HG02642 (cell line): ENCODE measurements around the gene PIGB.
"Not testable (repeated sequence)": the region's sequence is repeated elsewhere in the genome, so short reads cannot be mapped to it uniquely, and the experiment has no call there.

Source experiments
- ATAC-seq: cut with Tn5 transposase; IDR thresholded peaks from one replicate; pipeline ENCODE4 v1.9.1; 2021; ENCODE audit warnings: mild to moderate bottlenecking; ENCODE audit not compliant: unreplicated experiment, poor library complexity

The PIGB gene

DNA sequence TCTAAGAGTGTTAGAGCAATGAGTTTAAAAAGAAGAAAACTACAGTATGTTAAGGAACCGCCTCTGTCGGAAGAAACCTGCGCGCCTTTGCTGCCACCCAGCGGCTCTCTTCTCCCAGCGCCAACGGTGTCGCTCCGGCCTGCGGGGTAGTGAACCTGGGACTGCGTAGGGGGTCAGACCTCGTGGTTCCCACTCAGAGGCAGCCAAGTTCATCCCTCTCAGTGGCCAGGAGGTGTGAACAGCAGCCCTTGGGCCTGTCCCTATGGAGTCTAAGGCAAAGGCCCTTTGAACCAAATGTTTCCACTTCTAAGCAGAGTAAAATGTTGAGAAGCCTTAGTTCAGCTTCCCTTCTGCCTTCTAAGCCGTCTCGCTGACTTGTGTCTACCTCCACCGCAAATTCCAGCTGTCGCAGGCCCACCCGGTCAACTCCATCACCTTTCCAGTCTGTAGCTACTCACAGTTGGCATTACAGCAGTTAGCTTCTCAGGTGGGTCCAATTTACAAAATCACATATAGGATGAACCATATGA, 28.4 kb upstream of the PIGB start:
- ATAC-seq: peak; percentile 77

DNA sequence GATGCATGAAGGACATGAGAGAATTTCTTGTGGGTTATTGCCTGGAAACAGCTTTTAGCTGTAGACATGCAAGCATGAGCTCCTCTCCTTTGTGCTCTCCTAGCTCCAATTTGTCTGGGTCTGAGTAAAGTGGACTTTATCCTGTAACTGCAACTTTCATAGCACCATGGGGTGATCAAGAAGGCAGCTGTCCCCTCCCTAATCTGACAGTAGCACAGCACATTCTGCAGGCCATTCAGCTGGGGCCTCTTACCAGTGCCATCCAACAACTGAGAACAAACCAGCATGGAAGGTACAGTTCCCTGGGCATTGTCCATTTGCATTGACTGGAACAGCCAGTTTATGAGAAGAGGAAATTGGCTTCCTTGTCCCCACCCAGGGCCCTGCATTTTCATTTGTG, 21.7 kb upstream of the PIGB start:
- ATAC-seq: no peak

DNA sequence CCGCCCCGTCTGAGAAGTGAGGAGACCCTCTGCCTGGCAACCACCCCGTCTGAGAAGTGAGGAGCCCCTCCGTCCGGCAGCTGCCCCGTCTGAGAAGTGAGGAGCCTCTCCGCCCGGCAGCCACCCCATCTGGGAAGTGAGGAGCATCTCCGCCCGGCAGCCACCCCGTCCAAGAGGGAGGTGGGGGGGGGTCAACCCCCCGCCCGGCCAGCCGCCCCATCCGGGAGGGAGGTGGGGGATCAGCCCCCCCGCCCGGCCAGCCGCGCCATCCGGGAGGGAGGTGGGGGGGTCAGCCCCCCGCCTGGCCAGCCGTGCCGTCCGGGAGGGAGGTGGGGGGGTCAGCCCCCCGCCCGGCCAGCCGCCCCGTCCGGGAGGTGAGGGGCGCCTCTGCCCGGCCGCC, 16.2 kb upstream of the PIGB start:
- ATAC-seq: not testable (repeated sequence)

DNA sequence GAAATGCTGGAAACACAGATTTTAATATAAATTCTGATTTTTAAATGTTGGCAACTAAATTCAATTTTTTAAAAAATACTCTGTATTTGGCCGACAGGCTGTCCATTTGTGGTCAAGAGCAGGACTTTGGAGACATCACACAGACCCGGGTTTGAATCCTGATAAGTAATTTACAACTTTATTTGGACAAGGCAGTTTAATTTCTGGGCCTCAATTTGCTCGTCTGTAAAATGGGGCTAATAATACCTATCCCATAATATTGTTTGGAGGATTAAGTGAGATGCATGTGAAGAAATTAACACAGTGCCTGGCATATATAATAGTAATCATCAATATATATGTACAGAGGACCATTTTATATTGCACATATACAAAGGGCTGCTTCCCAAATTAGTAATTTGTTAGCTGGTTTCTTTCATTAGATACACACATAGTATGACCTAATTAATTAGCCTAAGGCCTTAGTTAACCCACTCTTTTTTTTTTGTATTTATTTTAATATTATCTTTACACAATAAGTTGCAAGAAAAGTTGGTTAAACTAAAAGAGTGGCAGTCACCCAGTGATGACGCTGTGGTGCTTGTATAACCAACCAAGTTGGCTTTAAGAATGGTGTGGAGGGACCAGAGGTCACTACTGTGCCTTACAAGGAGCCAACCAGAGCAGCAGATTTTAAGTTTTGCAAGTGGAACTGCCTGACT, 665 bp downstream of the PIGB start:
- ATAC-seq: no peak

DNA sequence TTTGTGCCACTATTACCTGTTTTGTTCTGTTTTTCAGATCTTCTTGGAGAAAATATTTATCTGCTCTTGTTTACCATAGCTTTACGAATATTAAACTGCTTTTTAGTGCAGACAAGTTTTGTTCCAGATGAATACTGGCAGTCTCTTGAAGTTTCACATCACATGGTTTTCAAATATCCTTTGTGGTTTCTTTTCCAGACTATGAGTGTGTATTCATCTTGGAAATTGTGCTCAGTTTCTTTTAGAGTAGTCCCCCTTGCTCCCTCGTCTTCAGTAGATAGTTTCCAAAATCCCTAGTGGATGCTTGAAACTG, 1.2 kb downstream of the PIGB start:
- ATAC-seq: no peak

DNA sequence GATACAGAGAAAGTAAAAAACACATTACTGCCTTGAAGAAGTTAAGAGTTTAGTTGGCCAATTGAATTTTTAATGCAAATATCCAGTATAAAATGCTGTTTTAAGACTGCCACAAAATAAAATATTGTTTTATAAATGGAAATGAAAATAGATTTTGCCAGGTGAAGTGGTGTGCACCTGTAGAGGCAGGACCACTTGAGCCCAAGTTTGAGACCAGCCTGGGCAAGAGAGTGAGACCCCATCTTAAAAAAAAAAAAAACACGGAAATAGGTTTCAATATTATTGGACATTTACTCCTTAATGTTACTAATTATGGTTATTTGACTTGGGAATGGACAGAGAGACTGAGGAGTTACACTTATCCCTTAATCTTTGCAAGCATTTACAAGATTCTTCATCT, 1.9 kb downstream of the PIGB start:
- no peak for ATAC-seq

DNA sequence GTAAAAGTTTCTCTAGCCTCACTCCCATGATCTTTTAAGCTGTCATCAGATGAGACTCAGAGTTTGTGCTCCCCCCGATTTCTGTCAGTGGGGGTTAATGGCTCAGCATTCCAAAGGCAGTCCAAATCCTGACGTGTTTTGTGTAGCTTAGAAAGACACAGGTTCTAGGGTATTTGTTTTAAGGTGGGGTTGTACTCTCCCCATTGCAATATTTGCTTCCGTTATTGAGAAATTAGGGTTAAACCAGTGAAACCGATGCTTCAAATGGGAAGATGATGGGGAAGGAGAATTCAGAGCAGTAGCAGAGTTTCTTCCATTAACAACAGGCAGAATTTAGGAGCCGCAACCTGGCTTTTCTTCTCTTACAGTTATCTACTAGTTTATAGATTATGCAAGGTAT, 3.4 kb downstream of the PIGB start:
- no peak for ATAC-seq

DNA sequence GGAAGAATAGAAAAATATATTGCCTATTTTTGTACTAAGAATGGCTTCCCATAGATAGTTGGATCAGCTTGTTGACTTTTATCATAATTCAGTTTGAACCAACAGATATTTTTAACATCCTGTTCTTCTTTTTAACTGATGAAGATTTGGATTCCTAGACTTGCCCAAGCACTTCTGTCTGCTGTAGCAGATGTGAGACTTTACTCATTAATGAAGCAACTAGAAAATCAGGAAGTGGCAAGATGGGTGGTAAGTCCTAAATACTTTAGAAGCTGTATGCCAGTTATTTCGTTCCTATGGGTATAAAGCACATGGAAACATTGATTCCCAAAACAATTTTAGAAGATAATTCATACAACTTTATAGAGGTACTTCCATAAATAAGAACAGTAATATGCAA, 8.4 kb downstream of the PIGB start:
- no peak for ATAC-seq

DNA sequence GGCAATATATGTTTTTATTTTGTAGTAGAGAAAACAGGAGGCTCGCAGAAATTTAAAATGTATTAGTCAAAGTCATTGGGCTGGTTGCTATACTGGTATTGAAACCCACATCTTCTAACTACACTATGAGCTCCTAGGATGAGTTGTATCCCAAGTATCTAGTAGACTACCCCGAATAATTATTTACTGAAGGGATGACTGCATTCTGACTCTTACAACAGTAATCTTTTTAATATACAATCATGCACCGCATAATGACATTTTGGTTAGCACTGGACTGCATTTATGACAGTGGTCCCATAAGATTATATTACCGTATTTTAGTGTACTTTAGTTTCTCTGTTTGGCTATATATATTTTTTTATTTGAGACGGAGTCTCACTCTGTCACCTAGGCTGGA, 15.3 kb downstream of the PIGB start:
- ATAC-seq: no peak

DNA sequence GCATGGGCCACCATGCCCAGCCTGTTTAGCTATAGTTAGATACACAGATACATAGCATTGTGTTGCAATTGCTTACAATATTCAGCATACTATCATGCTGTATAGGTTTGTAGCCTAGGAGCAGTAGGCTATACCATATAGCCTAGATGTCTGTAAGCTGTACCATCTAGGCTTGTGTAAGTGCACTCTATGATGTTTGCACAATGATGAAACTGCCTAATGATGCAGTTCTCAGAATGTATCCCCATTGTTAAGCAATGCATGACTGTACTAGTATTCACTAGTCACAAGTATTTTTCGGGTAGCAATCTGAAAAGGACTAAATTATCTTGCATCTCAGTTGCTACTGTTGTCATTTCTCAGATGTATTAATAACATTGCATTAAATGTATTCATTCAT, 16.0 kb downstream of the PIGB start:
- ATAC-seq: no peak

DNA sequence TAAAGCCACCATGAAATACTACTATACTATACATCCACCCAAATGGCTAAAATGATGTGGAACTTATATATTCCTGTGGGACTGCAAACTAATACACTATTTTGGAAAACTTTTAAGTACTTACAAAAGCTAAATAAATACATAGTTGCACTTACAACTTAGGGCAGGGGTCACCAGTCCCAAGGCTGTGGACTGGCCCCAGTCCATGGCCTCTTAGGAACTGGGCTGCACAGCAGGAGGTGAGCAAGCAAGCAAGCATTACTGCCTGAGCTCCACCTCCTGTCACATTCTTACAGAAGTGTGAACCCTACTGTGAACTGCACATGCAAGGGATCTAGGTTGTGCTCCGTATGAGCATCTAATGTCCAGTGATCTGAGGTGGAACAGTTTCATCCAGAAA, 18.1 kb downstream of the PIGB start:
- ATAC-seq: no peak

DNA sequence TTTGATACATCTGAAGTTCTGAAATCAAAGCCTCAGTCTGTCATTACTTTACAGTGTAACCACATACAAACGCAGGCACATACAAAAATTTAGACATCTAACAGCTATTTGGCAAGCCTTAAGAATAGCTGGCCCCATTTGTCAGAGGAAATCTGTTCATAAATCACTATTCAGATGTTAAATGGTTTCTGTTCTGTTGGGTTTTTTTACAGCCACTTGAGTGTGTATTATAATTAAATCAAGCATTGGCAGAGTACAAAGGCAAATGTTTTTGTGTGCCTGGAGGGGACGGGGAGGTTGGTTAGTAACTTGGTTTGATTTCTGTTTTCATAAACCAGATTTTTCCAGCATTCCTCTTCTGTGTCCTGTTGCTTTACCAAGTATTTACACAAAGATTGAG, 24.1 kb downstream of the PIGB start:
- ATAC-seq: no peak

DNA sequence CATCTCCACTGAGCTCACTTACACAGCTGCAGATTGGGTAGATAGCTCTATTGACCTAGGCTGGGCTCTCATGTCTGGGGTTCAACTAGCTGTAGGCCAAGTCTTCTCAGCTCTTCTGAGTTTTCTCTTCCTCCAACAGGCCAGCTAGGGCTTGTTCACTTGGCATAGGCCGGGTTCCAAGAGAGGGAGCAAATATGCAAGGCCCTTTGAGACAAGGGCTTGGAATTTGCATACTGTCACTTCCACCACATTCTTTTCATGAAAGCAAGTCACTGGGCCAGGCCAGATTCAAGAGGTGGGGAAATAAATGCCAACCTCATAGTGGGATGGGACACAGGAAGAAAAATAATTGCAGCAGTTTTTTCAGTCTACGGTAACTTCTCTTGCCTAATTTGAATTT, 25.2 kb downstream of the PIGB start:
- ATAC-seq: no peak

DNA sequence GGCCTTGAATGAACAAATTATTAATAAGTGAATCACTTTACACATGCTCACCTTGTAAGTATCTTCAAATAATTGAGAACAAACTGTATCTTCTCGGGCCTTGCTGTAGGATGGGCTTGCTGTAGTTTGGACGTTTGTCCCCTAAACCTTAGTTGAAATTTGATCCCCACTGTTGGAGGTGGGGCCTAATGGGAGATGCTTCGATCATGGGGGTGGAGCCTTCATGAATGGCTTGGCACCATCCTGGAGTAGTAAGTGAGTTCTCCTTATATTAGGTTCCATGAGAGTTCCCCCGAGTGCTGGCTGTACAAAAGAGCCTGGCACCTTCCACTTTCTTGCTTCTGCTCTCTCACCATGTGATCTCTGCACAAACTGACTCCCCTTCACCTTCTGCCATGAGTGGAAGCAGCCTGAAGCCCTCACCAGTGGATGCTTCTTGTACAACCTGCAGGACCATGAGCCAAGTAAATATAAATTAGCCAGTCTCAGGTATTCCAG, 29.3 kb downstream of the PIGB start:
- ATAC-seq: no peak

DNA sequence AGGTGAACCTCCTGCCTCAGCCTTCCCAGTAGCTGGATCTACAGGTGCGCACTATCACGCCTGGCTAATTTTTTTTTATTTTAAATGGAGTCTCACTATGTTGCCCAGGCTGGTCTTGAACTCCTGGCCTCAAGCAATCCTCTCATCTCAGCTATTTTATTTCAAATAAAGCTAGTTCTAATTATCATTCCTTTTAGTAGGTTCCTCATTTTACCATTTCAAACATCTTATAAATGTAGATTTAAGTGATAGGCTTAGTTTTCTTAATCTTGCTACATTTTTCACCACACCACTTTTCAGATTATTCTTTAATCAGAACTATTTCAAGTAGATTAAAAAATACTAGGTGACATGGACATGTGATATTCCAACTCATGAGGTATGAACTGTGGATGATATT, 30.3 kb downstream of the PIGB start:
- no peak for ATAC-seq

DNA sequence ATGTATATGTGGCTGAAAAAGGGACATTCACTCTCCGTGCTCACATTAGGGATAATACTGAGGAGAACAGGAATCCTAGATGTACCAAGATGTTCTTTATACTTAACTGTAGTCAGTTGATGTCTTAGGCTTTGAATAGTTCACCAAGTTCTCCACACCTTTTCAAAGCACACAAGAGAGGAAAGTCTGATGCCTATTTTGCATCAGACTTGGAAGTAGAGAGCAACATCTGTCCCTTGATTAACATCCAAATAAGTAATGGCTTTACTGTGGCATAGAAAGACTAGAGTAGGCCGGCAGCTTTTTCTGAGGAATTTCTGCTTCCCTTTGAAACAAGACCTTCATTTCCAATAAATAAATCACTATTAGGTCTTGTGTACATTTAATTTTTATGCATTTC, 34.0 kb downstream of the PIGB start:
- ATAC-seq: no peak

DNA sequence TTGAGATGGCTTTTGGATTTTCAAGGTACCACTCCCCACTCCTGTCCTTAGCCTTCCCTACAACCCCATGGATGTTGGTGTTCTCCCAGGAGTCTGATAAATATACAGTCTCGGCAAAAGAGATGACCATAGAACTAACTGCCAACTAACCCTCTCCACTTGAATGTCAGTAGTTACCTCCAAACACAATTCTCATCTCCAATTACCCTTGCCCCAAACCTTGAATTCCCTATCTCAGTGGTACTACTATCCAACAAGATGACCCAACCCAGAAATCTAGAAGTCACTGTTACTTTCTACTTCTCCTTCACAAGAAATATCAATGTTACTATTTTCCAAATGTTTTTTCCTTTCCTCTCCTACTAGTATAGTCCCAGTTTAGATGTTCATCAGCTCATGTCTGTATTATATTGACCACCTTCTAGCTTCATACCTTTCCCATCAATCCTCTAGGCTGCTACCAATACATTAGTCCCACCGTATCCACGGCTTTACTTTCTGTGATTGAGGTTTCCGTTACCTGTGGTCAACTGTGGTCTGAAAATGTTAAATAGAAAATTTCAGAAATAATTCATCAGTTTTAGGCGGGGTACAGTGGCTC, 38.1 kb downstream of the PIGB start:
- no peak for ATAC-seq

DNA sequence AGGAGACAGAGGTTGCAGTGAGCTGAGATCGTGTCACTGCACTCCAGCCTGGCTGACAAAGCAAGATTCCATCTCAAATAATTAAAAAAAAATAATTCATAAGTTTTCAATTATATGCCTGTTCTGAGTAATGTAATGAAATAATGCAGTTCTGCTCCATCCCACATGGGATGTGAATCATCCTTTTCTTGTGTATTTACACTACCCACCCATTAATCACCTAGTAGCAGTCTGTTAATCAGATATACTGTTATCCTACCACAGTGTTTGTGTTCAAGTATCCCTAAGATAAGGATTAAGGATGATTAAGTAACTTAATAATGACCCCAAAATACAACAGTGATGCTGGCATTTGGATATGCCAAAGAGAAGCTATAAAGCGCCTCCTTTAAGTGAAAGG, 38.8 kb downstream of the PIGB start:
- no peak for ATAC-seq

DNA sequence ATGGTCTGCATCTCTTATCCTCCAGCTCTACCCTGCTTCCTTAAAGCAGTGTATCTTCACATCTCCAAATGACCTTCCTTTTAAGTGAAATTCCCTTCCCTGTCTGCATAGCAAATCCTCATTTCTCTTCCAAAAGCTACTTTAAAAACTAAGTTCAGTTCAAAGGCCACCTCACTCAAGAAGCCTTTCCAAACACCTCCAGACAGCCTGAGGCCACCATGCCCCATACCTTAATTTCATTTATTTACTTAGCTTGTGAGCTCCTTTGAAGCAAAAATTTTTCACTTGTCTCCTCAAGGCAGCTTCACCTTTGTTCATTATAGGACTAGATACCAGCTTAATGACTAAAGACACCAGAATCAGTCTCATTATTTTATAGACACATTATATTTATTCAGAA, 39.4 kb downstream of the PIGB start:
- ATAC-seq: no peak

DNA sequence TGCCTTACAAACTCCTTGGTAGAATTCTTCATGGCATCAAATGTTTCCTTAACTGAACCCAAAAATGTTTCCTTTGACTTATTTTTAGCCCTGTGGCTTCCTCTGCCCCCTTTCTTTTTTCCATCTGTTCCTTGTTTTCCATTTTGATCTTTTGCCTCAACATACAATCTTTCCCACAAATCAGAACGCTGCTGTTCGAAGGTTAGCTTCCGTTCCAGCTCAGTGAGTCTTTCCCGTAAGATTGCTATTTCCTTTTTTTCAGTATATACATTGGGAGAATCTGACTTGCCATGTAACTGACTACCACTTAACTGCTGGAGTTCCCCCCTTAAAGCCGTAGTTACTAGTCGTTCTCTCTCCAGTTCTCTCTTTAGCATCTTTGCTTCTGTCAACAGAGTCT, 41.2 kb downstream of the PIGB start:
- no peak for ATAC-seq

DNA sequence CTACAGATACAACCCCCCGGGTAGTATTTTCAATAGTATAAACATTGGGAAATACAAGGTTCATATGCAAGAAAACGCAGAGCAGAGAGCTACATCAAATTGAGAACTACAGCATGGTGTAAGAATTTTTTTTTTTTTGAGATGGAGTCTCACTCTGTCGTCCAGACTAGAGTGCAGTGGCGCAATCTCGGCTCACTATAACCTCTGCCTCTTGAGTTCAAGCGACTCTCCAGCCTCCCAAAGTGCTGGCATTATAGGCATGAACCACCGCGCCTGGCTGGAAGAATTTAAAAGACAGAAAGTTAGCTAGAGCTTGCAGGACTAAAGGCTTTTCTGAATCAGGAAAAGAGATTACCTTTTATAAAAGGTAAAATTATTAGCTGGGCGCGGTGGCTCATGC, 42.0 kb downstream of the PIGB start:
- ATAC-seq: no peak

DNA sequence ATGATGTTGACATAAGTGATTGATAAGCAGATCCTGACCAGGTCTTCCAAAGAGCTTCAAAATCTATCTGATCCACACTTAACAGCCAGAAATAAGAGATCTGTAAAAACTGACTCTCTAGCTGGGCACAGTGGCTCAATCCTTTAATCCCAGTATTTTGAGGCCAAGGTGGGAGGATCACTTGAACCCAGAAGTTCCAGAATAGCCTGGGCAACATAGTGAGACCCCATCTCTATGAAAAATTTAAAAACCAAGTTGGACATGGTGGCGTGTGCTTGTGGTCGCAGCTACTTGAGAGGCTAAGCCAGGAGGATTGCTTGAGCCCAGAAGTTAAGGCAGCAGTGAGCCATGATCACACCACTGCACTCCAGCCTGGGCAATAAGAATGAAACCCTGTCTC, 43.6 kb downstream of the PIGB start:
- ATAC-seq: no peak
